ENCODE data around the gene RTTN. TPM values are rescaled to one million over a fixed set of nuclear protein-coding genes. Genes with fewer than 3 reads are reported as not detected.

RTTN gene
- total RNA-seq, 1 experiment from 2014 or later: 21.5 TPM

DNA sequence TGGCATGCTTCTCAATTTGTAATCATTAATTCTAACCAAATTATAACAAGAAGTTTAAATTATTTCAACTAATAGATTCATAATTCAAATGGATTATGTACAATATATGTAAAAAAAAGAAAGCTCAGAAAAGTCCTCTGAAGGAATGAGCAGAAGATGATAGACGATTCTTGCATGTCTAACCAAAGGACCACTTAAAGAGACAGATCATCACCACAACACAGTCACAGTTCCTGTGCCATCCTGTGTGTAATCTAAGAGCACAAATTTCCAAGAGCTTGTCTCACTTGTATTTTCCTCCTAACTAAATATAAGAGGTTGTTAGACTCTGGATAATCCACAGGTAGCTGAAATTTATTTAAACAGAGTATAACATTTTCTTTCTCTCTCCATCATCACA lies 135.5 kb downstream of the RTTN start:
- Mint-ChIP-seq H3K27ac (no peak overlapping the region), H3K9me3 (no peaks in the 10 kb centered on the region), H3K36me3 (no peaks in the 10 kb centered on the region; the same call in 1 of the 2 replicates), H3K27me3 (ENCODE audit: low read depth) (no peaks in the 10 kb centered on the region), H3K4me3 (no peak overlapping the region), H3K4me1 (no peaks in the 10 kb centered on the region)
- no peak for DNase-seq (ENCODE audit: low spot score)
- ChIA-PET CTCF (no interaction called here), POLR2A (no interaction called here)
- TF ChIP-seq, protein P1, sequence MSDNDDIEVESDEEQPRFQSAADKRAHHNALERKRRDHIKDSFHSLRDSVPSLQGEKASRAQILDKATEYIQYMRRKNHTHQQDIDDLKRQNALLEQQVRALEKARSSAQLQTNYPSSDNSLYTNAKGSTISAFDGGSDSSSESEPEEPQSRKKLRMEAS (CRISPR knock-in tag; IDR thresholded peaks at IDR 0.05): no peak
- TF ChIP-seq, protein P2, sequence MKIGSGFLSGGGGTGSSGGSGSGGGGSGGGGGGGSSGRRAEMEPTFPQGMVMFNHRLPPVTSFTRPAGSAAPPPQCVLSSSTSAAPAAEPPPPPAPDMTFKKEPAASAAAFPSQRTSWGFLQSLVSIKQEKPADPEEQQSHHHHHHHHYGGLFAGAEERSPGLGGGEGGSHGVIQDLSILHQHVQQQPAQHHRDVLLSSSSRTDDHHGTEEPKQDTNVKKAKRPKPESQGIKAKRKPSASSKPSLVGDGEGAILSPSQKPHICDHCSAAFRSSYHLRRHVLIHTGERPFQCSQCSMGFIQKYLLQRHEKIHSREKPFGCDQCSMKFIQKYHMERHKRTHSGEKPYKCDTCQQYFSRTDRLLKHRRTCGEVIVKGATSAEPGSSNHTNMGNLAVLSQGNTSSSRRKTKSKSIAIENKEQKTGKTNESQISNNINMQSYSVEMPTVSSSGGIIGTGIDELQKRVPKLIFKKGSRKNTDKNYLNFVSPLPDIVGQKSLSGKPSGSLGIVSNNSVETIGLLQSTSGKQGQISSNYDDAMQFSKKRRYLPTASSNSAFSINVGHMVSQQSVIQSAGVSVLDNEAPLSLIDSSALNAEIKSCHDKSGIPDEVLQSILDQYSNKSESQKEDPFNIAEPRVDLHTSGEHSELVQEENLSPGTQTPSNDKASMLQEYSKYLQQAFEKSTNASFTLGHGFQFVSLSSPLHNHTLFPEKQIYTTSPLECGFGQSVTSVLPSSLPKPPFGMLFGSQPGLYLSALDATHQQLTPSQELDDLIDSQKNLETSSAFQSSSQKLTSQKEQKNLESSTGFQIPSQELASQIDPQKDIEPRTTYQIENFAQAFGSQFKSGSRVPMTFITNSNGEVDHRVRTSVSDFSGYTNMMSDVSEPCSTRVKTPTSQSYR (CRISPR knock-in tag; IDR thresholded peaks at IDR 0.05): no peak
- TF ChIP-seq, protein P3, sequence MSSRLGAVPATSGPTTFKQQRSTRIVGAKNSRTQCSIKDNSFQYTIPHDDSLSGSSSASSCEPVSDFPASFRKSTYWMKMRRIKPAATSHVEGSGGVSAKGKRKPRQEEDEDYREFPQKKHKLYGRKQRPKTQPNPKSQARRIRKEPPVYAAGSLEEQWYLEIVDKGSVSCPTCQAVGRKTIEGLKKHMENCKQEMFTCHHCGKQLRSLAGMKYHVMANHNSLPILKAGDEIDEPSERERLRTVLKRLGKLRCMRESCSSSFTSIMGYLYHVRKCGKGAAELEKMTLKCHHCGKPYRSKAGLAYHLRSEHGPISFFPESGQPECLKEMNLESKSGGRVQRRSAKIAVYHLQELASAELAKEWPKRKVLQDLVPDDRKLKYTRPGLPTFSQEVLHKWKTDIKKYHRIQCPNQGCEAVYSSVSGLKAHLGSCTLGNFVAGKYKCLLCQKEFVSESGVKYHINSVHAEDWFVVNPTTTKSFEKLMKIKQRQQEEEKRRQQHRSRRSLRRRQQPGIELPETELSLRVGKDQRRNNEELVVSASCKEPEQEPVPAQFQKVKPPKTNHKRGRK (CRISPR knock-in tag; IDR thresholded peaks at IDR 0.05; ENCODE audit: borderline replicate concordance): no peak
- TF ChIP-seq TCF7 (CRISPR knock-in tag; IDR thresholded peaks at IDR 0.05; ENCODE audit: low read depth) (no peak), ZBTB21 (CRISPR knock-in tag; IDR thresholded peaks at IDR 0.05; ENCODE audit: borderline replicate concordance) (no peak), EMX1 (CRISPR knock-in tag; IDR thresholded peaks at IDR 0.05) (no peak), FOXP1 (CRISPR knock-in tag; IDR thresholded peaks at IDR 0.05; ENCODE audit: borderline replicate concordance) (no peak), NFYB (CRISPR knock-in tag; conservative IDR thresholded peaks at IDR 0.05; ENCODE audit: low read depth) (no peak), IRF2 (CRISPR knock-in tag; IDR thresholded peaks at IDR 0.05; ENCODE audit: borderline replicate concordance, low read depth) (no peak), MYBL2 (CRISPR knock-in tag; IDR thresholded peaks at IDR 0.05) (no peak), ZNF263 (CRISPR knock-in tag; IDR thresholded peaks at IDR 0.05; ENCODE audit: low read depth) (no peak)
- TF ChIP-seq, protein P4, sequence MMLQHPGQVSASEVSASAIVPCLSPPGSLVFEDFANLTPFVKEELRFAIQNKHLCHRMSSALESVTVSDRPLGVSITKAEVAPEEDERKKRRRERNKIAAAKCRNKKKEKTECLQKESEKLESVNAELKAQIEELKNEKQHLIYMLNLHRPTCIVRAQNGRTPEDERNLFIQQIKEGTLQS (CRISPR knock-in tag; conservative IDR thresholded peaks at IDR 0.05): no peak
- TF ChIP-seq, protein P5, sequence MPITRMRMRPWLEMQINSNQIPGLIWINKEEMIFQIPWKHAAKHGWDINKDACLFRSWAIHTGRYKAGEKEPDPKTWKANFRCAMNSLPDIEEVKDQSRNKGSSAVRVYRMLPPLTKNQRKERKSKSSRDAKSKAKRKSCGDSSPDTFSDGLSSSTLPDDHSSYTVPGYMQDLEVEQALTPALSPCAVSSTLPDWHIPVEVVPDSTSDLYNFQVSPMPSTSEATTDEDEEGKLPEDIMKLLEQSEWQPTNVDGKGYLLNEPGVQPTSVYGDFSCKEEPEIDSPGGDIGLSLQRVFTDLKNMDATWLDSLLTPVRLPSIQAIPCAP (CRISPR knock-in tag; IDR thresholded peaks at IDR 0.05): no peak
- no peak for ATAC-seq

DNA sequence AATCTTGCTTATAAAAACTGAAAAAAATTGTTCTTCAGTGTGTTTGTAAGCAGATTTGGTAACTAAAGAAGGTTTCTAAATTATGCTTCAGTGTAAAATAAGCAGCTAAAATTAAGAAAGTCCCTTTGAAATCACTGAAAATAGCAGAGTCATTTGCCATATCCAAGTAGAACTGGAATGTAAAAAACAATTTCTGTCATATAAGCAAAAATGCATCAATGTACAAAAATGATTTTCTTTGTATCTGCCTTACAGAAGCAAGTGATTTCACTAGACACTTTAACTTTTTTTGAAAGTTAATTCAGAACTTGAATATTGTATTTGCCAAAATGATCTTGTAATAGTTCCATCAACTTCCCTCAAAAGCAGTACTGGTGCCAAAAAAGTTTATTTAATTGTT lies 136.1 kb downstream of the RTTN start:
- ChIA-PET POLR2A (no interaction called here), CTCF (no interaction called here)
- Mint-ChIP-seq H3K4me3 (no peak overlapping the region), H3K4me1 (no peaks in the 10 kb centered on the region), H3K9me3 (no peaks in the 10 kb centered on the region), H3K27ac (no peak overlapping the region), H3K36me3 (no peaks in the 10 kb centered on the region; the same call in 1 of the 2 replicates), H3K27me3 (ENCODE audit: low read depth) (no peaks in the 10 kb centered on the region)
- no peak for DNase-seq (ENCODE audit: low spot score)
- TF ChIP-seq, protein P6, sequence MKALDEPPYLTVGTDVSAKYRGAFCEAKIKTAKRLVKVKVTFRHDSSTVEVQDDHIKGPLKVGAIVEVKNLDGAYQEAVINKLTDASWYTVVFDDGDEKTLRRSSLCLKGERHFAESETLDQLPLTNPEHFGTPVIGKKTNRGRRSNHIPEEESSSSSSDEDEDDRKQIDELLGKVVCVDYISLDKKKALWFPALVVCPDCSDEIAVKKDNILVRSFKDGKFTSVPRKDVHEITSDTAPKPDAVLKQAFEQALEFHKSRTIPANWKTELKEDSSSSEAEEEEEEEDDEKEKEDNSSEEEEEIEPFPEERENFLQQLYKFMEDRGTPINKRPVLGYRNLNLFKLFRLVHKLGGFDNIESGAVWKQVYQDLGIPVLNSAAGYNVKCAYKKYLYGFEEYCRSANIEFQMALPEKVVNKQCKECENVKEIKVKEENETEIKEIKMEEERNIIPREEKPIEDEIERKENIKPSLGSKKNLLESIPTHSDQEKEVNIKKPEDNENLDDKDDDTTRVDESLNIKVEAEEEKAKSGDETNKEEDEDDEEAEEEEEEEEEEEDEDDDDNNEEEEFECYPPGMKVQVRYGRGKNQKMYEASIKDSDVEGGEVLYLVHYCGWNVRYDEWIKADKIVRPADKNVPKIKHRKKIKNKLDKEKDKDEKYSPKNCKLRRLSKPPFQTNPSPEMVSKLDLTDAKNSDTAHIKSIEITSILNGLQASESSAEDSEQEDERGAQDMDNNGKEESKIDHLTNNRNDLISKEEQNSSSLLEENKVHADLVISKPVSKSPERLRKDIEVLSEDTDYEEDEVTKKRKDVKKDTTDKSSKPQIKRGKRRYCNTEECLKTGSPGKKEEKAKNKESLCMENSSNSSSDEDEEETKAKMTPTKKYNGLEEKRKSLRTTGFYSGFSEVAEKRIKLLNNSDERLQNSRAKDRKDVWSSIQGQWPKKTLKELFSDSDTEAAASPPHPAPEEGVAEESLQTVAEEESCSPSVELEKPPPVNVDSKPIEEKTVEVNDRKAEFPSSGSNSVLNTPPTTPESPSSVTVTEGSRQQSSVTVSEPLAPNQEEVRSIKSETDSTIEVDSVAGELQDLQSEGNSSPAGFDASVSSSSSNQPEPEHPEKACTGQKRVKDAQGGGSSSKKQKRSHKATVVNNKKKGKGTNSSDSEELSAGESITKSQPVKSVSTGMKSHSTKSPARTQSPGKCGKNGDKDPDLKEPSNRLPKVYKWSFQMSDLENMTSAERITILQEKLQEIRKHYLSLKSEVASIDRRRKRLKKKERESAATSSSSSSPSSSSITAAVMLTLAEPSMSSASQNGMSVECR (CRISPR knock-in tag; IDR thresholded peaks at IDR 0.05; ENCODE audit: borderline replicate concordance): no peak
- TF ChIP-seq TEAD4 (CRISPR knock-in tag; IDR thresholded peaks at IDR 0.05) (no peak), GABPB1 (CRISPR knock-in tag; IDR thresholded peaks at IDR 0.05) (no peak)
- TF ChIP-seq, protein P7, sequence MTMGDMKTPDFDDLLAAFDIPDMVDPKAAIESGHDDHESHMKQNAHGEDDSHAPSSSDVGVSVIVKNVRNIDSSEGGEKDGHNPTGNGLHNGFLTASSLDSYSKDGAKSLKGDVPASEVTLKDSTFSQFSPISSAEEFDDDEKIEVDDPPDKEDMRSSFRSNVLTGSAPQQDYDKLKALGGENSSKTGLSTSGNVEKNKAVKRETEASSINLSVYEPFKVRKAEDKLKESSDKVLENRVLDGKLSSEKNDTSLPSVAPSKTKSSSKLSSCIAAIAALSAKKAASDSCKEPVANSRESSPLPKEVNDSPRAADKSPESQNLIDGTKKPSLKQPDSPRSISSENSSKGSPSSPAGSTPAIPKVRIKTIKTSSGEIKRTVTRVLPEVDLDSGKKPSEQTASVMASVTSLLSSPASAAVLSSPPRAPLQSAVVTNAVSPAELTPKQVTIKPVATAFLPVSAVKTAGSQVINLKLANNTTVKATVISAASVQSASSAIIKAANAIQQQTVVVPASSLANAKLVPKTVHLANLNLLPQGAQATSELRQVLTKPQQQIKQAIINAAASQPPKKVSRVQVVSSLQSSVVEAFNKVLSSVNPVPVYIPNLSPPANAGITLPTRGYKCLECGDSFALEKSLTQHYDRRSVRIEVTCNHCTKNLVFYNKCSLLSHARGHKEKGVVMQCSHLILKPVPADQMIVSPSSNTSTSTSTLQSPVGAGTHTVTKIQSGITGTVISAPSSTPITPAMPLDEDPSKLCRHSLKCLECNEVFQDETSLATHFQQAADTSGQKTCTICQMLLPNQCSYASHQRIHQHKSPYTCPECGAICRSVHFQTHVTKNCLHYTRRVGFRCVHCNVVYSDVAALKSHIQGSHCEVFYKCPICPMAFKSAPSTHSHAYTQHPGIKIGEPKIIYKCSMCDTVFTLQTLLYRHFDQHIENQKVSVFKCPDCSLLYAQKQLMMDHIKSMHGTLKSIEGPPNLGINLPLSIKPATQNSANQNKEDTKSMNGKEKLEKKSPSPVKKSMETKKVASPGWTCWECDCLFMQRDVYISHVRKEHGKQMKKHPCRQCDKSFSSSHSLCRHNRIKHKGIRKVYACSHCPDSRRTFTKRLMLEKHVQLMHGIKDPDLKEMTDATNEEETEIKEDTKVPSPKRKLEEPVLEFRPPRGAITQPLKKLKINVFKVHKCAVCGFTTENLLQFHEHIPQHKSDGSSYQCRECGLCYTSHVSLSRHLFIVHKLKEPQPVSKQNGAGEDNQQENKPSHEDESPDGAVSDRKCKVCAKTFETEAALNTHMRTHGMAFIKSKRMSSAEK (CRISPR knock-in tag; IDR thresholded peaks at IDR 0.05; ENCODE audit: borderline replicate concordance): no peak
- no peak for ATAC-seq
